Parathyroid adenoma (tissue), 2 donors: Measurements from ENCODE around the gene LMBR1L.
A peak's percentile ranks its signal among the peaks of the same experiment; 100 is the strongest.

Source experiments
- H2AFZ ChIP-seq: fragments of 300-600 bp; sonication (generic); one replicate; pipeline ENCODE4 v1.7.0; 2017; ENCODE audit warnings: antibody characterized with exemption, mild to moderate bottlenecking
- H3K27ac ChIP-seq: fragments of 300-600 bp; sonication (generic); one replicate; pipeline ENCODE4 v1.7.0; 2017
- H3K27me3 ChIP-seq: fragments of 300-600 bp; sonication (generic); one replicate; pipeline ENCODE4 v1.7.0; 2017; ENCODE audit warnings: low read length; ENCODE audit not compliant: control insufficient read depth, insufficient read depth
- H3K36me3 ChIP-seq: fragments of 300-600 bp; sonication (generic); one replicate; pipeline ENCODE4 v1.7.0; 2017; ENCODE audit warnings: low read length; ENCODE audit not compliant: control insufficient read depth, insufficient read depth
- H3K4me1 ChIP-seq: fragments of 300-600 bp; sonication (generic); one replicate; pipeline ENCODE4 v1.7.0; 2017; ENCODE audit warnings: control low read depth
- H3K4me2 ChIP-seq: fragments of 300-600 bp; sonication (generic); one replicate; pipeline ENCODE4 v1.7.0; 2017; ENCODE audit warnings: low read length
- H3K4me3 ChIP-seq: fragments of 300-600 bp; sonication (generic); one replicate; pipeline ENCODE4 v1.7.0; 2017; ENCODE audit warnings: low read depth, low read length
- H3K79me2 ChIP-seq: fragments of 300-600 bp; sonication (generic); one replicate; pipeline ENCODE4 v1.7.0; 2017; ENCODE audit warnings: control low read depth
- H3K9ac ChIP-seq: fragments of 300-600 bp; sonication (generic); one replicate; pipeline ENCODE4 v1.7.0; 2017; ENCODE audit warnings: mild to moderate bottlenecking
- H3K9me3 ChIP-seq: fragments of 300-600 bp; sonication (generic); one replicate; pipeline ENCODE4 v1.7.0; 2017; ENCODE audit warnings: low read length; ENCODE audit not compliant: control insufficient read depth
- CTCF ChIP-seq: fragments of 300-600 bp; sonication (generic); IDR thresholded peaks from one replicate; pipeline ENCODE4 v1.7.0; 2017; ENCODE audit warnings: antibody characterized with exemption, mild to moderate bottlenecking
- donor health status: primary hyperparathyroidism.

The LMBR1L gene

DNA sequence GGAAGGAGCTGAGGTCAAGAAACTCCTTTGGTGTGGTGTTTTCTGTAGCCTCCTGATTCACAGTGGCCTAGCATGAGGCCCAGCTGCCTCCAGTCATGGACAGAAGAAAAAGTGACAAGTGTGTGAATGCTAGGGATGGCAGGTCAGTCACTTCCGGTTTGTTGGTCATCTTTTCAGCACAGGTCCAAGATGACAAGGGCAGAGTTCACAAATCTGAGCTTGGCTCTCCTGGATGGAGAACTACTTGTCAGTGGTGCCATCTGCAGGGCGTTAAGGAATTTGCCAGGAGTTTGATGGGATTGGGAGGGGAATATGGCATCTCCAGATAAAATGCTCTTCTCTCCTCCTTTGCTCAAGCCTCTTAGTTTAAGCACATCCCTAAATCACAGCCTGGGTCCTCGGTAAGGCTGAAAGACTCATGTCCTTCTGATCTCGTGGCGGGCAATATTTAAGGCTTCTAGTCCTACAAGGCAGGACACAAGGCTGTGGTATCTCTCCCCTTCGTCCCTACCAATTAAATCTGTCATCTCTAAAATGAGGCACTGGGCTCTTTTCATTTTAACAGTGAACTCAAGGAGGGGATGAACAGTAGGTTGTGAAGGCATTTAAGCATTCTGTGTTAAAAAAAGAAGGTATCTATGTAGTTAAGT, 10.5 kb upstream of the LMBR1L start:
- H3K9ac ChIP-seq = no peak overlapping the region
- H3K27ac ChIP-seq = no peak overlapping the region
- H3K36me3 ChIP-seq = no peaks in the 10 kb centered on the region
- H3K9me3 ChIP-seq = no peaks in the 10 kb centered on the region
- no peaks in the 10 kb centered on the region for H3K27me3 ChIP-seq
- no peak overlapping the region for H3K4me3 ChIP-seq
- H2AFZ ChIP-seq = peak overlapping the region; percentile 25
- H3K4me2 ChIP-seq = no peak overlapping the region
- peaks cover 3% of the 10 kb centered on the region for H3K4me1 ChIP-seq
- TF ChIP-seq CTCF = peak; percentile 67
- no peaks in the 10 kb centered on the region for H3K79me2 ChIP-seq

DNA sequence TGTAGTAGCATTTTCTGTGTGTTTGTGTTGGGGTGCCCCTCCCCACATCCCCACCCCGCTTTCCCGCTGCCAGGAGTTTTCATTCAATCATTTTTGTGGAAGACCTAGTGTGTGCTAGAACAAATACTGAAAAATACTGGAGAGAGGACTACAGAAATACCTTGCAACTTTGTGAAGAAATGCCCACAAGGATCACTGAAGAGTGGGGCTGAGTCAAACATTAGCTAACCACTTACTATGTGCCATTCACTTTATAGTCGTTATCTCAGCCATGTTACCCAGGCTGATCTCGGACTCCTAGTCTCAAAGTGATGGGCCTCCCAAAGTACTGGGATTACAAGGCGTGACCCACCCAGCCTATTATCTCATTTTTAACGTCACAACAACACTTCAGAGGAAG, 559 bp upstream of the LMBR1L start:
- no peaks in the 10 kb centered on the region for H3K9me3 ChIP-seq
- peak overlapping the region; percentile 84 for H3K4me2 ChIP-seq
- H3K36me3 ChIP-seq = no peaks in the 10 kb centered on the region
- H3K4me3 ChIP-seq = peak overlapping the region; percentile 96
- TF ChIP-seq CTCF = no peak
- H3K79me2 ChIP-seq = peaks cover 9% of the 10 kb centered on the region
- H3K4me1 ChIP-seq = peaks cover 5% of the 10 kb centered on the region
- no peaks in the 10 kb centered on the region for H3K27me3 ChIP-seq
- H2AFZ ChIP-seq = peak overlapping the region; percentile 89
- H3K27ac ChIP-seq = peak overlapping the region; percentile 89
- H3K9ac ChIP-seq = no peak overlapping the region

GRCh38 chr12:49109641-49110463, 795 bp downstream of the LMBR1L start:
- Histone ChIP-seq H3K9me3 (no peaks in the 10 kb centered on the region), H2AFZ (peak overlapping the region; percentile 89), H3K4me1 (peaks cover 5% of the 10 kb centered on the region), H3K9ac (peak overlapping the region; percentile 75), H3K27ac (peak overlapping the region; percentile 89), H3K4me2 (peak overlapping the region; percentile 84), H3K27me3 (no peaks in the 10 kb centered on the region), H3K4me3 (peak overlapping the region; percentile 96), H3K79me2 (peaks cover 9% of the 10 kb centered on the region), H3K36me3 (no peaks in the 10 kb centered on the region)
- TF ChIP-seq CTCF = no peak

DNA sequence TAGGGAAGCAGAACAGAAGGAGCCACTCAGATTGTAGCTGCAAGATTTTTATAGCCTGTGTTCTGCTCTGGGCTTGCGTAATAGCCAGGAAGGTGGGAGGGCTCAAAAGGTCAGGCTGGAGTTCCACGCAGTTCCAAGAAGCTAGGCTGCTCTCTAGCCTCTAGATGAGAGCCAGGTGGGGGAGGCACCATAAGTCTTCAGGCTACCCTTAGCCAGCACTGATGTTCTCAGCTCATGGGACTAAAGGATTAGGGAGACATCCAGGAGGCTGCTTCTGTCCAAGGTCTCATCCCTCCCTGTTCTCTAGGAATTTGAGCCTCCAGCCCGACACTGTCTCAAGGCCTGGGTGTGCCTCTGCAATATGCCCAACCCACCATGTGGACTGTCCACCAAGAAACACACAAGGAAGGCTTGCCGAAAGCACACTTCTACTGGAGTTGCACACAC, 1.7 kb downstream of the LMBR1L start:
- H3K4me2 ChIP-seq = peak overlapping the region; percentile 84
- peak overlapping the region; percentile 51 for H2AFZ ChIP-seq
- H3K36me3 ChIP-seq = no peaks in the 10 kb centered on the region
- peaks cover 5% of the 10 kb centered on the region for H3K4me1 ChIP-seq
- no peak for TF ChIP-seq CTCF
- H3K9me3 ChIP-seq = no peaks in the 10 kb centered on the region
- peak overlapping the region; percentile 96 for H3K4me3 ChIP-seq
- peak overlapping the region; percentile 89 for H3K27ac ChIP-seq
- H3K27me3 ChIP-seq = no peaks in the 10 kb centered on the region
- H3K9ac ChIP-seq = no peak overlapping the region
- H3K79me2 ChIP-seq = peaks cover 9% of the 10 kb centered on the region
